Right renal cortex interstitium (tissue), 3 donors: ENCODE results near the gene DMC1. TPM values are rescaled to one million over a fixed set of nuclear protein-coding genes. Genes with fewer than 3 reads are reported as not detected.
"Not testable (repeated sequence)": the region's sequence is repeated elsewhere in the genome, so short reads cannot be mapped to it uniquely, and the experiment has no call there.

Source experiments
- DNase-seq, 3 donors: peaks; one replicate each; pipeline ENCODE4 v3.0.0-alpha.2; 2013; ENCODE audit warnings: low read depth in 3 of 3, low spot score in 2 of 3
- polyA plus RNA-seq, 3 donors: library from polyadenylated mRNA; unstranded; fragments of 120-200 nt; gene quantifications; one replicate each; pipeline ENCODE4 v1.2.1, GENCODE V29; 2013; ENCODE audit not compliant: insufficient read length in 3 of 3

Gene DMC1
- polyA plus RNA-seq: 1 to 10 TPM; 5.0 to 6.7 (median 5.4) TPM

- peak; percentile 57 to 88 (median 85) for DNase-seq
Observed at GRCh38 chr22:38569972-38570778, at the start of gene DMC1. Gene DMC1 (minus strand): TSS chr22:38570183. CDS start chr22:38568256, 1,927 bp downstream.

GRCh38 chr22:38618682-38619081, 48.7 kb upstream of the DMC1 start:
- no peak for DNase-seq

GRCh38 chr22:38618258-38618657, 48.3 kb upstream of the DMC1 start:
- no peak for DNase-seq

GRCh38 chr22:38615064-38615405, 45.1 kb upstream of the DMC1 start:
- not testable (repeated sequence) for DNase-seq

- DNase-seq: no peak
Observed at GRCh38 chr22:38614332-38615063, 44.5 kb upstream of the DMC1 start.

- DNase-seq: no peak
Observed at GRCh38 chr22:38613588-38613987, 43.6 kb upstream of the DMC1 start.

GRCh38 chr22:38612217-38613006, 42.4 kb upstream of the DMC1 start:
- no peak for DNase-seq

- no peak for DNase-seq
Observed at GRCh38 chr22:38611559-38611958, 41.6 kb upstream of the DMC1 start.

GRCh38 chr22:38610234-38610633, 40.3 kb upstream of the DMC1 start:
- DNase-seq: no peak

GRCh38 chr22:38608992-38609750, 39.2 kb upstream of the DMC1 start:
- peak in 1 of 3 donors; percentile 4 for DNase-seq

- DNase-seq: no peak
Observed at GRCh38 chr22:38607680-38608079, 37.7 kb upstream of the DMC1 start.

GRCh38 chr22:38602166-38602565, 32.2 kb upstream of the DMC1 start:
- DNase-seq: no peak

GRCh38 chr22:38601221-38601764, 31.3 kb upstream of the DMC1 start:
- no peak for DNase-seq

GRCh38 chr22:38599466-38599865, 29.5 kb upstream of the DMC1 start:
- DNase-seq: no peak

- DNase-seq: not testable (repeated sequence)
Observed at GRCh38 chr22:38582923-38583322, 12.9 kb upstream of the DMC1 start.

GRCh38 chr22:38578505-38578904, 8.5 kb upstream of the DMC1 start:
- DNase-seq: no peak

GRCh38 chr22:38572065-38572464, 2.1 kb upstream of the DMC1 start:
- DNase-seq: peak in 1 of 3 donors; percentile 38

- DNase-seq: peak in 1 of 3 donors; percentile 38
Observed at GRCh38 chr22:38570779-38571364, 889 bp upstream of the DMC1 start.

- DNase-seq: no peak
Observed at GRCh38 chr22:38569181-38569971, 607 bp downstream of the DMC1 start.
